Mesodermal cell (in vitro differentiated cells): ENCODE data around the gene ZDHHC7. TPM values are rescaled to one million over a fixed set of nuclear protein-coding genes. Genes with fewer than 3 reads are reported as not detected.
"Not testable (repeated sequence)": the region's sequence is repeated elsewhere in the genome, so short reads cannot be mapped to it uniquely, and the experiment has no call there.

Experiments
- H3K27ac ChIP-seq: 2 replicates; pipeline ENCODE4 v1.7.0; 2013; ENCODE audit warnings: mild to moderate bottlenecking, low read depth, low read length, moderate library complexity; ENCODE audit not compliant: severe bottlenecking
- H3K36me3 ChIP-seq: 2 replicates; pipeline ENCODE4 v1.7.1; 2013; ENCODE audit warnings: mild to moderate bottlenecking, low read length, moderate library complexity; ENCODE audit not compliant: control insufficient read depth, insufficient read depth
- H3K4me1 ChIP-seq: one replicate; pipeline ENCODE4 v1.7.1; 2013; ENCODE audit warnings: mild to moderate bottlenecking, low read length; ENCODE audit not compliant: insufficient read depth, control insufficient read depth, poor library complexity, severe bottlenecking
- H3K4me3 ChIP-seq: 2 replicates; pipeline ENCODE4 v1.7.0; 2013; ENCODE audit warnings: low read length, control low read depth, mild to moderate bottlenecking; ENCODE audit not compliant: insufficient read depth, poor library complexity, severe bottlenecking; ENCODE audit errors: extremely low read depth
- H3K9me3 ChIP-seq: 2 replicates; pipeline ENCODE4 v1.7.1; 2013; ENCODE audit warnings: mild to moderate bottlenecking, low read length, moderate library complexity; ENCODE audit not compliant: control insufficient read depth
- WGBS, 2 experiments: methylation state at CpG; one replicate each; pipeline ENCODE4 v1.1.5; 2013; ENCODE audit warnings: missing lambda C conversion rate in 2 of 2; ENCODE audit not compliant: insufficient coverage in 2 of 2; 5-methylcytosine and 5-hydroxymethylcytosine counted together
- polyA plus RNA-seq, 2 experiments: library from polyadenylated mRNA; stranded (reverse); fragments of 50-300 nt; gene quantifications; one replicate each; pipeline ENCODE4 v1.2.3, GENCODE V29; 2013

The ZDHHC7 gene, protein sequence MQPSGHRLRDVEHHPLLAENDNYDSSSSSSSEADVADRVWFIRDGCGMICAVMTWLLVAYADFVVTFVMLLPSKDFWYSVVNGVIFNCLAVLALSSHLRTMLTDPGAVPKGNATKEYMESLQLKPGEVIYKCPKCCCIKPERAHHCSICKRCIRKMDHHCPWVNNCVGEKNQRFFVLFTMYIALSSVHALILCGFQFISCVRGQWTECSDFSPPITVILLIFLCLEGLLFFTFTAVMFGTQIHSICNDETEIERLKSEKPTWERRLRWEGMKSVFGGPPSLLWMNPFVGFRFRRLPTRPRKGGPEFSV
- polyA plus RNA-seq (2013, experiment 1 of 2): 39.8 TPM
- 32.8 TPM for polyA plus RNA-seq (2013, experiment 2 of 2)

GRCh38 chr16:85010931-85011845 lies at the start of gene ZDHHC7:
Gene ZDHHC7, minus strand, starts transcription at chr16:85011535. Its CDS starts 20,917 bp downstream, at chr16:84990618.
- peaks cover 22% of the 10 kb centered on the region for H3K36me3 ChIP-seq
- peak within 1 kb of the TSS; percentile 92 for H3K27ac ChIP-seq
- peak within 1 kb of the TSS; percentile 86 for H3K4me3 ChIP-seq
- WGBS, 2 experiments: 0 to 1% methylated on average over 77 to 80 of the region's 86 CpGs
- H3K9me3 ChIP-seq: no peaks in the 10 kb centered on the region
- H3K4me1 ChIP-seq: peaks cover 5% of the 10 kb centered on the region

DNA sequence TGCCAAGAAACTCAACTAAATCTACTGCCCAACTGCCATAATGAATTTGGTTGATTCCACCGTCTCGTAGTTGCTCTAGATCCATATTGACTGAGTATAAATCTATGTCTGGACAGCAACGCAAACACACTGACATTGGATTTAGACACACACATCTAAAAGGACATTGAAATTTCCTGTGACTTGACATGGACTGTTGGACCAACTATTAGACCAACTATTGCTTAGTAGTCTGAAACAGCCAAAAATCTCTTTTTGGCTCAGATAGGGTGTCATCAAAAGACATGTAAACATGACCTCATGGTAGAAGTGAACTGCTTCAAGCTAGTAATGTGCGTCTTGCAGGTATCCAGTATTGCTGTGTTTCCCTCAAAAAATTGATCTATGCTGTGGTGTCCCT lies 47.6 kb upstream of the ZDHHC7 start:
- Histone ChIP-seq H3K9me3 (no peaks in the 10 kb centered on the region), H3K4me3 (no peak overlapping the region), H3K36me3 (no peaks in the 10 kb centered on the region), H3K4me1 (peaks cover 14% of the 10 kb centered on the region), H3K27ac (no peak overlapping the region)
- 88 to 89% methylated on average over 3 to 4 of the region's 4 CpGs for WGBS, 2 experiments

GRCh38 chr16:85057948-85058347 lies 46.6 kb upstream of the ZDHHC7 start:
- Histone ChIP-seq H3K9me3 (no peaks in the 10 kb centered on the region), H3K27ac (no peak overlapping the region), H3K4me3 (no peak overlapping the region), H3K36me3 (no peaks in the 10 kb centered on the region), H3K4me1 (peaks cover 14% of the 10 kb centered on the region)
- WGBS, 2 experiments: 93 to 100% methylated on average over 6 to 7 of the region's 7 CpGs

DNA sequence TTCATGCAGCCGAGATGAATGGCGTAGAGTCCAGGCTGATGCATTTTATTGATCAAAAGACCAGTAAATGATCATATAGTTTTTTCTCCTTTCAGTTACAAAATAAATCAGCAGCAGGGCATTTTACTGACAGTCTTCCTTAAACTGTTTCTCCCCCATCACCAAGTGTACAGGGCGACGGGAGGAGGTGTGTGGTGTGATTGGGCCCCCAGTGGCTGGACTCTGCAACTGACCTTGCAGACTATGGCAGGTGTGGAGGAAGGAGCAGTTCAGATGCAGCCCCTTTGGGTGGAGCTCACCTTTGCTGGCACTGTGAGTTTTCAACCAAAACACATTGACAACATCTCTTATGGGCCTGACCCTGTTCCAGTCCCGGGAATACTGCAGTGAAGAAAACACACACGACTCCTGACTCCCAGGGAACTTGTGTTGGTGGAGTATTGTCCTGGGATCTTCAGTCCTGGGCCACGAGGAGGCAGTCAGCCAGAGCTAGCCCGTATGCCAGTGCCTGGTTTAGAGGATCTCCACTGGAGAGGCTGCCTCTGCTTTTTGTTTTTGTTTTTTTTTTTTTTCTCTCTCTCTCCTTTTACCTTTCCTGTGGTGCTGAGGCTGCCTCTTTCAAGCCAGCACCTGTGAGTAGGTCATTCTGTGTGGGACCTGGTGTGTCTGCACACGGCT lies 46.0 kb upstream of the ZDHHC7 start:
- Histone ChIP-seq H3K9me3 (no peaks in the 10 kb centered on the region), H3K27ac (no peak overlapping the region), H3K4me3 (no peak overlapping the region), H3K4me1 (peaks cover 14% of the 10 kb centered on the region), H3K36me3 (no peaks in the 10 kb centered on the region)
- WGBS, 2 experiments: 92 to 100% methylated on average over 3 to 4 of the region's 9 CpGs

DNA sequence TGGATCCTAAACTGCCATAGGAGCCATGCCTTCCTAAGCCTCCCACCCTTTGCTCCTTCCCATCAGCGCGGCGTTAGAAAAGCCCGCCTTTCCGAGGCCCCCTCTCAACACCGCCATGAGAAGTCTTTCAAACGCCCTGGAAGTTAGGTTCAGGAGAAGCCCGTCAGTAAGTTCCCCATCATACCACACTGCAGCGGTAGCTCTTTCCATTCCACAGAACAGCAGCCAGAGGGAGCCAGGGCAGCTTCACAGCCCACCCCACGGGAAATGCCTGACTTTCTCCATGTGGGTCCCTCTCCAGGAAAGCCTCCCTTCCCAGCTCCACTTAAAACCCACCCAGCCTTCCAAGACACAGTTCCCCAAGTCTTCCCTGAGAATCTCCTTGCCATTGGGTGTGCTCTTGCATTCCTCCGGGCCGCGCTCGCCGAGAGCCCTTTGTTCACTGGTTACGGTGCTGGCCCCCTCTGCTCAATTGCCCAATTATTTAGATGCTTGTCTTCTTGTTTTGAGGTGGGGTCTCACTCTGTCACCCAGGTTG lies 44.9 kb upstream of the ZDHHC7 start:
- H3K4me1 ChIP-seq: peaks cover 15% of the 10 kb centered on the region
- no peak overlapping the region for H3K4me3 ChIP-seq
- no peaks in the 10 kb centered on the region for H3K9me3 ChIP-seq
- H3K27ac ChIP-seq: no peak overlapping the region
- 76 to 100% methylated on average over 5 to 14 of the region's 16 CpGs for WGBS, 2 experiments
- no peaks in the 10 kb centered on the region for H3K36me3 ChIP-seq

DNA sequence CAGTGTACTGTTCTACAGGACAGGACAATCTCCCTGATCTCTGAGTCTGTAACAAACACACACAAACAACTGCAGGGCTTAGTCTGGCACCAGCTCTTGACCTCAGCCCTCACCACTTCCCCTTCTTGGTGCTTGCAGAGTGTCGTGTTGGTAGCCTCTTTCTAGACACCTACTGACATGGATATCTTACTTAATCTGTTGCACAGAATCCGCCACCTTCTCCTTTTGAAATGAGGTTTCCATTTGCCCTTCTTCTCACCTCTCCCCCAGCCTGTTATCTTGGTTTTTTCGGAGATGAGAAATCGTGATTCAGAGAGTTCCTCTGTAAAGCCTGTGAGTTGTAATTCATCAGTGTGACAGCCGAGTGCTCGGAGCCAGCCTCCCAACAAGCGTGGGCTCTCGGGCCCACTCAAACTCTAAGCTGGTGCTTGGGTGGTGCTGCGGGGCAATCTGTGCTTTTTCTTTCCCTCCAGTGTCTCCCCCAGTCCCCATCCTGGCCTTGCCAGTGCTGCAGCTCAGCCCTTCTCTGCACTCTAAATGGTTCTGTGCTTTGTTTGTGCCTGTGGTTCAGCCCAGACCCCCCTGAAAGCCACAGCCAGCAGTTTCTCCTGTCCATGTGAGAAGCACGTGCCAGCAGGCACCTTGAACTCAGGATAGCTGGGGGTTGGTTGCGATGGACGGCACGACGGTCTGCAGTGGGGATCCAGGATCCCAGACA lies 44.3 kb upstream of the ZDHHC7 start:
- Histone ChIP-seq H3K27ac (peak overlapping the region; percentile 57), H3K36me3 (no peaks in the 10 kb centered on the region), H3K4me3 (no peak overlapping the region), H3K9me3 (no peaks in the 10 kb centered on the region), H3K4me1 (peaks cover 17% of the 10 kb centered on the region)
- 77 to 82% methylated on average over 8 to 13 of the region's 14 CpGs for WGBS, 2 experiments

GRCh38 chr16:85054948-85055492 lies 43.7 kb upstream of the ZDHHC7 start:
- no peaks in the 10 kb centered on the region for H3K36me3 ChIP-seq
- H3K27ac ChIP-seq: peak overlapping the region; percentile 57
- no peaks in the 10 kb centered on the region for H3K9me3 ChIP-seq
- H3K4me1 ChIP-seq: peaks cover 17% of the 10 kb centered on the region
- no peak overlapping the region for H3K4me3 ChIP-seq
- WGBS, 2 experiments: 90 to 96% methylated on average over 5 to 6 of the region's 6 CpGs

- H3K36me3 ChIP-seq, H3K27ac ChIP-seq, H3K4me3 ChIP-seq, H3K9me3 ChIP-seq: not testable (repeated sequence)
- H3K4me1 ChIP-seq: peaks cover 17% of the 10 kb centered on the region
- 86% methylated on average over 1 of the region's 3 CpGs; no CpG with 5 or more reads in 1 of the 2 experiments for WGBS, 2 experiments
Observed at GRCh38 chr16:85054321-85054720, 43.0 kb upstream of the ZDHHC7 start.

DNA sequence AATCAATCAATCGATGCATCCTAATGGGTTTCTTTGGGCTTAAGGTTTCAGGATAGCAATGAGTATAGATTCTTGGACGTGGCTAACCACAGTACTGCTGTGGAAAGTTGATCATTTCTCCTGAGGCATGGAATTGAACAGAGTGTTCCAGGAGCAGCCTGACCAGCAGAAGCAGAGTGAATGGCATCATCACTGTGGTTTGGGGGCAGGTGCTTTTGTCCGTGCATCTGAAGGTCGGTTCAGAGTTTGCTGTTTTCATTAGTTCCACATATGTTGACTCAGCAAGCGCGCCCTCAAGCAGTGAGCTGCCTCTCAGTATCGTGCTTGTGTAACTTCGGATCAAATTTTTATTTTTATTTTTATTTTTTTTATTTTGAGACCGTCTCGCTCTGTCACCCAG lies 41.2 kb upstream of the ZDHHC7 start:
- Histone ChIP-seq H3K27ac (no peak overlapping the region), H3K36me3 (no peaks in the 10 kb centered on the region), H3K4me3 (no peak overlapping the region), H3K4me1 (peaks cover 17% of the 10 kb centered on the region), H3K9me3 (no peaks in the 10 kb centered on the region)
- 95 to 98% methylated on average over 5 of the region's 10 CpGs for WGBS, 2 experiments
